CD4-positive, alpha-beta T cell treated with Interleukin-10 for 1 hour (primary cell): ENCODE results near the gene RDH12.
"Not testable (repeated sequence)": the region's sequence is repeated elsewhere in the genome, so short reads cannot be mapped to it uniquely, and the experiment has no call there.

Source experiments
- DNase-seq: peaks from one replicate; pipeline ENCODE4 v3.0.0-alpha.2; 2020

The RDH12 gene

GRCh38 chr14:67701492-67701891 lies at the start of gene RDH12:
TSS of gene RDH12 (plus strand) at chr14:67701886. CDS start at chr14:67722643, 20,757 bp downstream.
- DNase-seq: not testable (repeated sequence)

GRCh38 chr14:67652189-67652588 lies 49.5 kb upstream of the RDH12 start:
- DNase-seq: no peak

GRCh38 chr14:67653651-67654280 lies 47.9 kb upstream of the RDH12 start:
- no peak for DNase-seq

DNA sequence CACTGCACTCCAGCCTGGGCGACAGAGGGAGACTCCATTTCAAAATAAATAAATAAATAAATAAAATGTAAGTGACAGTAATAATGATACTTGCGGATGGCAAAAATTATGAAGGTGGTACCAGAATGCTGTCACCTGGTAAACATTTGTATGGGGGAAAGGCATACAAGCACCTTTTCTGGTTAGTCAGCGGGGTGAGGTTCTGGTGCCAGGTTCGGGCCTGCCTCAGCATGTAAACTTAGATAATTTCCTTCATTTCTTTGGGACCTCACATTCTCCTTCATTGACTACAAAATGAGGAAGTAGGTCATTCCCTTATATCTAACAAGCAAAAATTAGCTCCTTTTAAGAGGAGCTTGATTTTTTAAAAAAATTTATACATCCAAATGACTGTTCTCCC lies 38.1 kb upstream of the RDH12 start:
- no peak for DNase-seq

GRCh38 chr14:67665868-67666267 lies 35.8 kb upstream of the RDH12 start:
- DNase-seq: no peak

- peak; percentile 68 for DNase-seq
Observed at GRCh38 chr14:67666750-67667449, 34.8 kb upstream of the RDH12 start.

DNA sequence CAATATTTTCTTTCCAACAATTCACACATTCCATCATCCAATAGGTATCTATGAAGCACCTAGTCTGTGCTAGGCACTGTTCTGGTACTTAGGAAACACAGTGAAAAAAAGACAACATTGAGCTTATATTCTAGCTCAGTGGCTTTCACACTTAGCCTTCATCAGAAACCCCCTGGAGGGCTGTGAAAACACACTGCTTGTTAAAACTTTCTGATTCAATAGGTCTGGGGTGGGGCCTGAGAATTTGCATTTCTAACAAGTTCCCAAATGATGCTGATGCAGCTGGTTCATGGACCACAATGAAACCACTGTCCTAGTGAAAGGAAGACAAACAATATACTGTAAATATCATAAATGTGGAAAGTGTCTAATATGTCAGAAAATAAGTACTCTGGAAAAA lies 33.1 kb upstream of the RDH12 start:
- peak; percentile 49 for DNase-seq

DNA sequence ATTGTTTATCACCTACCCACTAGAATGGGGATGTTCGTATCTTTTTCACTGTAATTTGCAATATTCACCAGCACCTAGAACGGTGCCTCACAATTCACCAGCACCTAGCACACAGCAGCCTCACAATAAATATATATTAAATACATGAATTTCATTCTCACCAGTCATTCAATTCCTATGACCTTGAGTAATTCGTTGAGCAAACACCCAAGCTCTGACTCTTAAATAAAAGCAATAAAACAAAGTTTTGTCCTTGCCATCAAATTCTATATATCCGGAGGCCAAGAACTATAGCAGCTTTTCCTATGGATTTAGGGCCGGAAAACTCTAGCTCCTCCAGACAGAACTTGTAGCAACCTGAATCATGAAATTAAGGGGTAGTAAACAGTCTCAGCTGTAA lies 28.2 kb upstream of the RDH12 start:
- no peak for DNase-seq

DNA sequence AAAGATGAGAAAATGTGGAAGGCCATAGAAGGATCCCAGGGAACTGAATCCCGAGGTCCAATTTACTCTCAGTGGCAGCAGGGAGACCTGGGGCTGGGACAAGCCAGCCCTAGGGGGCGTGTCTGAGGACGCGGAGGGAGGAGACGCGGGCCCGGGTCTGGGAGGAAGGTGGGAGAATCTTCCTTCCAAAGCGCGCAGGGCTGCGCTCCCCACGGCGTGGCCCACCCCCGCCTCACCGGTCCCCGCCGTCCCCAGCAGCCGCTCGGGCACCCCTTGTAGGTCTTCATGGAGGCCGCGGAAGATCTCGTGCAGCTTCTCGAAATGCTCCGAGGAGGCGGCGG lies 27.6 kb upstream of the RDH12 start:
- DNase-seq: peak; percentile 54

GRCh38 chr14:67674480-67675218 lies 27.0 kb upstream of the RDH12 start, which contains the start of gene VTI1B:
TSS of gene VTI1B (minus strand) at chr14:67674632. CDS start at chr14:67674489, 143 bp downstream.
- DNase-seq: peak; percentile 80

- DNase-seq: no peak
Observed at GRCh38 chr14:67675219-67675582, 26.5 kb upstream of the RDH12 start.

GRCh38 chr14:67679006-67679405 lies 22.7 kb upstream of the RDH12 start:
- DNase-seq: no peak

- DNase-seq: no peak
Observed at GRCh38 chr14:67680121-67680602, 21.5 kb upstream of the RDH12 start.

DNA sequence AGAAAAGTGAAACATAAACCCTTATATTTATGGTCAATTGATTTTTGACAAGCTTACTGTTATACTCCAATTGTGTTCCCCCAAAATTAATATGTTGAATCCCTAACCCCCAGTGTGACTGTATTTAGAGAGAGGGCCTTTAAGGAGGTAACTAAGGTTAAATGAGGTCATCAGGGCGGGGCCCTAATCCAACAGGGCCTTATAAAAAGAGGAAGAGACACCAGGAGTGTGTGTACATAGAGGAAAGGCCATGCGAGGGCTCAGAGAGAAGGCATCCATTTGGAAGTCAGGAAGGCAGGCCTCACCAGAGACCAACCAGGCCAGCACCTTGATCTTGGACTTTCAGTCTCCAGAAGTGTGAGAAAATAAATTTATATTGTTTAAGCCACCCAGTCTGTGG lies 20.7 kb upstream of the RDH12 start:
- DNase-seq: peak; percentile 15

GRCh38 chr14:67683842-67684241 lies 17.8 kb upstream of the RDH12 start:
- no peak for DNase-seq

DNA sequence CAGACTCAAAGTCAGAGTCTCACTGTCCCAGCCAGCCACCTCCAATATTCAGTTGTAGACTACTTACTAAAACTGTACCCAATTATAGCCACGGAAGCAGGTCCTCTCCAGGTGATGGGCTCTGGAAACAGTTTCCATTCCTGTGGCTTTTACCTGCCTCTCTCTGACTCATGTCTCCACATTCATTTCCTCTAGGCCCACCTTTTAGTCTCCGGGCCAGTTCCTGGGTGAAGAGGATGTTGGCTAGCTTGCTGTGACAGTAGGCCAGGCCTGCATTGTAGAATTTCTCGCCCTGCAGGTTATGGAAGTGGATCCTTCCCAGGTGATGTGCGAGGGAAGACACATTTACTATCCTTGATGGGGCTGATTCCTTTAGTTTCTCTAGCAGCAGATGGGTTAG lies 11.7 kb upstream of the RDH12 start:
- no peak for DNase-seq

DNA sequence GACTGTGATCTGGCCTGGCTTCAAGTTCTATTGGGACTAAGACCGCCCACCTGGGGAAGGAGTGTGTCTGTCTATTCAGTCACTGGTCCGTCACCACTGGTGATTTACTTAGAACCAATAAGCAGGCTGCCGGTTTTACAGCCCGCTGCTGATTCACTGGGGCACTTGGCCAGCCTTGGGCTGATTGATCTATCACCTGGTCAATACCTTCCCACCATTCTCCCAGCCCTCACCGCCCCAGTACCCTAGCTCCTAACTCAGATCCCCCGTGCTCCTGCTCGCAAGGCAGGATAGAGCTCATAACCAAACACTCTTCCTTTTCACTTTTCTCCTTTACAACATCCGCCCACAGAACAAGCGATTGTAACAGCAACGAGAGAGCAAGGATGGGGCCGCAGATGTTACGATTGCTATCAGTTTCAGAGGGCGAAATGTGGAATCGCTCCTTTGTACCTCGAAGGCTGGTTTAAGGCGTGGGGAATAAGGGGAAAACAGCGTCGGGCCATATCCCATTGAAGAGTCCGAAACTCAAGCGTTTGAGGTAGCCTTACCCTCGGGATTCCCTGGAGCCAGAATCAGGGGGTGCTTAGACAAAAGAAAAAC lies 6.8 kb upstream of the RDH12 start:
- DNase-seq: peak; percentile 74

DNA sequence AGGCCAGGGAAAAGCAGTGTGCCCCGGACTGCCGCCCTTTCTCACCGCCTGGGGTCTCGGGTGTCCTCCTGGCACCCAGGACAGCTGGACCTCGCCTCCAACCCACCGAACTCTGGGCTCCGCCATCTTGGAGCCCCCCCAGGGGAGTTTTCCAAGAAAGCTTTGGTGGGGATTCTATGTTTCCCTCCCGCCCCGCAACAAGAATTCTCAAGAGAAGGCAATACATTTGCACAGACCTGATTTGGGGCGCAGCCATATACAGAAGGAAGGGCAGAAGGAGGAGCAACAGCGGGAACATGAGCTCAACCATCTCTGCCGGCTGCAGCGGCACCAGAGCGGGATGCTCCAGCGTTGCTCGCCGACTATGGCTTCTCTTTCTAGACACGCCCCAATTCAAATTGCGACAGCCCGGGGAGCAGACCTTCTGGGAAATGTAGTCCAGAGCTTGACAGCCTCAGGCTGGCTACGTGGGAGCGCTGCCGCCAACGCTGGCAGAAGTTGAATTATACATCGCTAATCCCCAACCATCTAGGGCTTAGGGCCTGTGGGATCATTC lies 6.2 kb upstream of the RDH12 start, which contains the start of gene RDH11:
Gene RDH11 (minus strand): TSS at position 371 of the 556 bp plus-strand sequence. CDS start 61 bp downstream, at position 310.
- peak; percentile 89 for DNase-seq

- no peak for DNase-seq
Observed at GRCh38 chr14:67697006-67697405, 4.7 kb upstream of the RDH12 start.

DNA sequence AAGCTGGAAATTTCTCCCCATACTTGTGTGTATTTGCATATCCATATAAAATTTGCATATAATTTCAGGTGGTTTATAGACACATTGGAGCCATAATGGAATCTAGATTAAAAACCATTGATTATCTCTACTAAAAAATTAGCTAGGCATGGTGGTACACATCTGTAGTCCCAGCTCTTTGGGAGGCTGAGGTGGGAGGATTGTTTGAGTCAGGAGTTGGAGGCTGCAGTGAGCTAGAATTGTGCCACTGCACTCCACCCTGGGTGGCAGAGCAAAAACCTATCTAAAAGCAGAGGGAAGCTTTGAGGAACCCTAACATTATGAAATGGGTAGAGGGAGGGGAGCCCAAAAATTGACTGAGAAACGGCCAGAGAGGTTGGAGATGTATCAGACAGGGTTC lies 3.5 kb upstream of the RDH12 start:
- DNase-seq: no peak

- DNase-seq: no peak
Observed at GRCh38 chr14:67703997-67704396, 2.3 kb downstream of the RDH12 start.

DNA sequence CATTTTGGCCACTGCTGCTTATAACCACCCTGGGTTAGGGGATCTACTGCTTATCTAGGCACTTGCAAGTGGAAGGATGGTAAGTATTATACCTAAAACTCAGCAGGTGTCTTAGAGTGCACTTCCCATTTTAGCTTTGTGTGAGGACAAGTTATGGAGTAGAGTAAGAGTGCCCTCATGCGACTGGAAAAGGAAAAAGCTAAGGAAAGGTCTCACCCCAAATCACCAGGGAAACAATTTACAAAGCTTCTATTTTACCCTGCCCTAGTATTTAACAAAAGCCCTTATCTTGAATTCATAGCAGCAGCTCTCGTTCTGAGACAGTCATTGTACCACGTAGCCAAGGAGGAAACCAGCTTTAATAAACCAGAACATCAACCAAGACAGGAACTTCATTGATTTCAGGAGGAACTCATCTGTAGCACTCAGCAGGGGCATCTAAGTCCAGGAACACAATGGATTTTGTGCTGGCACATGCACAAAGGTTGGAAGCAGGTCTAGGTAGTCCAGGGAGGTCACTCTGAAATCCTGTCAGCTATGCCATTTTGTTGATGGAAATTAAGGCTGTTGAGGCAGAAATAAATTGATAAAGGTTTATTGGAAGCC lies 2.9 kb downstream of the RDH12 start:
- DNase-seq: peak; percentile 70

DNA sequence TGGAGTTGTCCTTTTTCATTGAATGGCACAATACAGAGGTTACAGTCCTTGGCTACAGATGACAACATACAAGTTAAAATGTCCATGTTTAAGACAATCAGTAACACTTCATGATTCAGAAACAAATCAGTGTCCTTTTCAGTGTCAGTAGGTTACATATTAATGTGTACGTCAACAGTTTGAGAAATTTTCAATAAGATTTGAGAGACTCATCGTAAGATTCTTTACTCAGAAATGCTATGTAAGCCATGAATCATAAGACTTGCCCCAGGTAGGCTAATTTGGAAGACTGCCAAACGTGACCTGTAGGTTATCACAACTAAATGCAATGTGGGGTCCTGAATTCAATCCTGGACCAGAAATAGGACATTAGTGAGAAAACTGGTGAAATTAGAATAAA lies 3.5 kb downstream of the RDH12 start:
- DNase-seq: no peak
